ENCODE measurements around the gene CSNK2A3. TPM values are rescaled to one million over a fixed set of nuclear protein-coding genes. Genes with fewer than 3 reads are reported as not detected.
A peak's percentile ranks its signal among the peaks of the same experiment; 100 is the strongest.

Gene CSNK2A3
- total and polyA plus RNA-seq, 2 experiments from 2014 or later: 0.91 to 4.1 TPM

- H3K4me2 ChIP-seq: no peak overlapping the region
- Mint-ChIP-seq H3K4me1 (peaks cover 12% of the 10 kb centered on the region), H3K27ac (no peak overlapping the region), H3K9me3 (no peaks in the 10 kb centered on the region), H3K4me3 (no peak overlapping the region), H3K27me3 (ENCODE audit: insufficient read depth, low read depth, poor library complexity) (peaks cover 4% of the 10 kb centered on the region), H3K36me3 (ENCODE audit: low read depth) (no peaks in the 10 kb centered on the region)
- H3K4me1 ChIP-seq (ENCODE audit: insufficient read depth): no peaks in the 10 kb centered on the region
- TF ChIP-seq ZNF331 (CRISPR knock-in tag; IDR thresholded peaks at IDR 0.05; ENCODE audit: low read depth) (no peak), ZNF114 (CRISPR knock-in tag; IDR thresholded peaks at IDR 0.05) (no peak), ETS1 (IDR thresholded peaks at IDR 0.05) (no peak), STAT1 (IDR thresholded peaks at IDR 0.05; ENCODE audit: unreplicated experiment) (no peak), NANOG (IDR thresholded peaks at IDR 0.05; ENCODE audit: borderline replicate concordance) (no peak), JUNB (IDR thresholded peaks at IDR 0.05; ENCODE audit: unreplicated experiment) (no peak), CTCF (conservative IDR thresholded peaks at IDR 0.05; ENCODE audit: low read depth in 2 of 2) (no peak), POLR2AphosphoS5 (IDR thresholded peaks at IDR 0.05; ENCODE audit: low read depth) (no peak), EZH2 (IDR thresholded peaks at IDR 0.05; ENCODE audit: low read depth, unreplicated experiment) (no peak), EZH2phosphoT487 (IDR thresholded peaks at IDR 0.05; ENCODE audit: unreplicated experiment) (no peak)
- TF ChIP-seq, protein P1, sequence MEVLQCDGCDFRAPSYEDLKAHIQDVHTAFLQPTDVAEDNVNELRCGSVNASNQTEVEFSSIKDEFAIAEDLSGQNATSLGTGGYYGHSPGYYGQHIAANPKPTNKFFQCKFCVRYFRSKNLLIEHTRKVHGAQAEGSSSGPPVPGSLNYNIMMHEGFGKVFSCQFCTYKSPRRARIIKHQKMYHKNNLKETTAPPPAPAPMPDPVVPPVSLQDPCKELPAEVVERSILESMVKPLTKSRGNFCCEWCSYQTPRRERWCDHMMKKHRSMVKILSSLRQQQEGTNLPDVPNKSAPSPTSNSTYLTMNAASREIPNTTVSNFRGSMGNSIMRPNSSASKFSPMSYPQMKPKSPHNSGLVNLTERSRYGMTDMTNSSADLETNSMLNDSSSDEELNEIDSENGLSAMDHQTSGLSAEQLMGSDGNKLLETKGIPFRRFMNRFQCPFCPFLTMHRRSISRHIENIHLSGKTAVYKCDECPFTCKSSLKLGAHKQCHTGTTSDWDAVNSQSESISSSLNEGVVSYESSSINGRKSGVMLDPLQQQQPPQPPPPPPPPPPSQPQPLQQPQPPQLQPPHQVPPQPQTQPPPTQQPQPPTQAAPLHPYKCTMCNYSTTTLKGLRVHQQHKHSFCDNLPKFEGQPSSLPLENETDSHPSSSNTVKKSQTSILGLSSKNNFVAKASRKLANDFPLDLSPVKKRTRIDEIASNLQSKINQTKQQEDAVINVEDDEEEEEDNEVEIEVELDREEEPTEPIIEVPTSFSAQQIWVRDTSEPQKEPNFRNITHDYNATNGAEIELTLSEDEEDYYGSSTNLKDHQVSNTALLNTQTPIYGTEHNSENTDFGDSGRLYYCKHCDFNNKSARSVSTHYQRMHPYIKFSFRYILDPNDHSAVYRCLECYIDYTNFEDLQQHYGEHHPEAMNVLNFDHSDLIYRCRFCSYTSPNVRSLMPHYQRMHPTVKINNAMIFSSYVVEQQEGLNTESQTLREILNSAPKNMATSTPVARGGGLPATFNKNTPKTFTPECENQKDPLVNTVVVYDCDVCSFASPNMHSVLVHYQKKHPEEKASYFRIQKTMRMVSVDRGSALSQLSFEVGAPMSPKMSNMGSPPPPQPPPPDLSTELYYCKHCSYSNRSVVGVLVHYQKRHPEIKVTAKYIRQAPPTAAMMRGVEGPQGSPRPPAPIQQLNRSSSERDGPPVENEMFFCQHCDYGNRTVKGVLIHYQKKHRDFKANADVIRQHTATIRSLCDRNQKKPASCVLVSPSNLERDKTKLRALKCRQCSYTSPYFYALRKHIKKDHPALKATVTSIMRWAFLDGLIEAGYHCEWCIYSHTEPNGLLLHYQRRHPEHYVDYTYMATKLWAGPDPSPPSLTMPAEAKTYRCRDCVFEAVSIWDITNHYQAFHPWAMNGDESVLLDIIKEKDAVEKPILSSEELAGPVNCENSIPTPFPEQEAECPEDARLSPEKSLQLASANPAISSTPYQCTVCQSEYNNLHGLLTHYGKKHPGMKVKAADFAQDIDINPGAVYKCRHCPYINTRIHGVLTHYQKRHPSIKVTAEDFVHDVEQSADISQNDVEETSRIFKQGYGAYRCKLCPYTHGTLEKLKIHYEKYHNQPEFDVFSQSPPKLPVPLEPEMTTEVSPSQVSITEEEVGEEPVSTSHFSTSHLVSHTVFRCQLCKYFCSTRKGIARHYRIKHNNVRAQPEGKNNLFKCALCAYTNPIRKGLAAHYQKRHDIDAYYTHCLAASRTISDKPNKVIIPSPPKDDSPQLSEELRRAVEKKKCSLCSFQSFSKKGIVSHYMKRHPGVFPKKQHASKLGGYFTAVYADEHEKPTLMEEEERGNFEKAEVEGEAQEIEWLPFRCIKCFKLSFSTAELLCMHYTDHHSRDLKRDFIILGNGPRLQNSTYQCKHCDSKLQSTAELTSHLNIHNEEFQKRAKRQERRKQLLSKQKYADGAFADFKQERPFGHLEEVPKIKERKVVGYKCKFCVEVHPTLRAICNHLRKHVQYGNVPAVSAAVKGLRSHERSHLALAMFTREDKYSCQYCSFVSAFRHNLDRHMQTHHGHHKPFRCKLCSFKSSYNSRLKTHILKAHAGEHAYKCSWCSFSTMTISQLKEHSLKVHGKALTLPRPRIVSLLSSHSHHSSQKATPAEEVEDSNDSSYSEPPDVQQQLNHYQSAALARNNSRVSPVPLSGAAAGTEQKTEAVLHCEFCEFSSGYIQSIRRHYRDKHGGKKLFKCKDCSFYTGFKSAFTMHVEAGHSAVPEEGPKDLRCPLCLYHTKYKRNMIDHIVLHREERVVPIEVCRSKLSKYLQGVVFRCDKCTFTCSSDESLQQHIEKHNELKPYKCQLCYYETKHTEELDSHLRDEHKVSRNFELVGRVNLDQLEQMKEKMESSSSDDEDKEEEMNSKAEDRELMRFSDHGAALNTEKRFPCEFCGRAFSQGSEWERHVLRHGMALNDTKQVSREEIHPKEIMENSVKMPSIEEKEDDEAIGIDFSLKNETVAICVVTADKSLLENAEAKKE (CRISPR knock-in tag; IDR thresholded peaks at IDR 0.05): no peak
- no peaks in the 10 kb centered on the region for H4K20me1 ChIP-seq (replicated peaks; ENCODE audit: insufficient read depth)
- H3K36me3 ChIP-seq (ENCODE audit: insufficient read depth): no peaks in the 10 kb centered on the region
- no peaks in the 10 kb centered on the region for H3K27me3 ChIP-seq (ENCODE audit: insufficient read depth)
- no peak overlapping the region for H2AFZ ChIP-seq
- H3F3A ChIP-seq (replicated peaks; ENCODE audit: low read depth): no peaks in the 10 kb centered on the region
- no peaks in the 10 kb centered on the region for H3K79me2 ChIP-seq (replicated peaks; ENCODE audit: insufficient read depth)
- no peak overlapping the region for H3K4me3 ChIP-seq
- DNase-seq (ENCODE audit: low spot score): peak; percentile 1
- ATAC-seq: peak; percentile 53; the same call in 2 of the 3 replicates
- no peak overlapping the region for H3K27ac ChIP-seq (ENCODE audit: low read depth)
- no peaks in the 10 kb centered on the region for H3K9me2 ChIP-seq (ENCODE audit: insufficient read depth)
Observed at GRCh38 chr11:11332141-11332710, 20.8 kb downstream of the CSNK2A3 start.

All from GM23338 (cell line).